Epithelial cell of alveolus of lung (primary cell): ENCODE data around the gene SLC16A1. TPM values are rescaled to one million over a fixed set of nuclear protein-coding genes. Genes with fewer than 3 reads are reported as not detected.

Experiments
- total RNA-seq: library from RNA; depleted of rRNA; stranded (reverse); fragments of >200 nt; gene quantifications from 2 replicates; pipeline ENCODE4 v1.2.1, GENCODE V29; 2015

SLC16A1 gene, protein sequence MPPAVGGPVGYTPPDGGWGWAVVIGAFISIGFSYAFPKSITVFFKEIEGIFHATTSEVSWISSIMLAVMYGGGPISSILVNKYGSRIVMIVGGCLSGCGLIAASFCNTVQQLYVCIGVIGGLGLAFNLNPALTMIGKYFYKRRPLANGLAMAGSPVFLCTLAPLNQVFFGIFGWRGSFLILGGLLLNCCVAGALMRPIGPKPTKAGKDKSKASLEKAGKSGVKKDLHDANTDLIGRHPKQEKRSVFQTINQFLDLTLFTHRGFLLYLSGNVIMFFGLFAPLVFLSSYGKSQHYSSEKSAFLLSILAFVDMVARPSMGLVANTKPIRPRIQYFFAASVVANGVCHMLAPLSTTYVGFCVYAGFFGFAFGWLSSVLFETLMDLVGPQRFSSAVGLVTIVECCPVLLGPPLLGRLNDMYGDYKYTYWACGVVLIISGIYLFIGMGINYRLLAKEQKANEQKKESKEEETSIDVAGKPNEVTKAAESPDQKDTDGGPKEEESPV
- total RNA-seq, result 72.2 and 92.6 TPM in 2 replicates

DNA sequence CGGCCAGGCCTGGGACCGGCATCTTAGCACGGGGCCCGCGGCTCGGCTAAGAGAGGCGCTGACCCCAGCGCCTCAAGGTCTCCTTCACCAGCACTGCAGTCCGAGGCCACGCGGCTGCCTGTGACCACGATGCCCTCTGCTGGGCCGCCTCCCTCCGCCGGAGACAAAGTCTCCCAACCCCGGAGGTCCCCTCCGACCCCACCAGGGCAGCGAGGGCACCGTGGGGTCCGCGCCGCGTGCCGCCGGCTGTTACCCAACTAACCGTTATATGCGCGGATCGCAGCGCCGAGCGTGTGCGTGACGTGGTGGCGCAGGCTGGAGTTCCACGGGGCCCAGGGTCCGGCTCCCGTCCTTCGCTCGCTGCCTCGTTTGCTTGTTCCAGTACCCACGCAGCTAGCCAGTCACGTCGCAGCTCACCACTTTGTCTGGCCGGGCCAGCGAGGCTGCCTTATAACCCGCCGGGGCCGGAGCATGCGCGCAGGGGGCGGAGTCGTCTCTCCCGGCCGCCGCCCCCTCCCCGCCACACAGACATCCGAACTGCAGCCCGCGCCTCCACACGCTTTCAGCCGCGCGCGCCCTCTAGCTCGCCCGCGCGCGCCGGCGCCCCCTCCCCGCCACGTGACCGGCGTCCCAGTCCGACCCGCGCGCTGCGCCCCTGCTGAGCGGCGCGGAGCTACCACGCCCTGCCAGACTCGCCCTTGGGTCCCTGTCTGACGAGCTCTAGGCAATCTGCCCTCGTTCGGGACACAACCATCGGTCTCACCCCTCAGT lies at the start of gene SLC16A1:
Gene SLC16A1, minus strand, starts transcription at position 424 of the 771 bp plus-strand sequence. CDS start 26,888 bp downstream, outside the sequence.

Other genes starting within 250 kb of the SLC16A1 start
- gene RHOC, start 249.1 kb downstream of the SLC16A1 start, total RNA-seq, result 218 and 493 TPM in 2 replicates
- gene PPM1J, start 240.9 kb downstream of the SLC16A1 start, total RNA-seq, result 0.88 and 2.3 TPM in 2 replicates
- gene LRIG2, start 117.0 kb upstream of the SLC16A1 start, total RNA-seq, result 7.2 and 9.0 TPM in 2 replicates